Mammary epithelial cell (primary cell): ENCODE results near the gene LIPK.

Experiments
- CTCF ChIP-seq, 2 donors: IDR thresholded peaks in 1 of 2; conservative IDR thresholded peaks in 1 of 2; 2 replicates each; pipeline ENCODE4 v1.5.1; 2011 to 2012; ENCODE audit warnings: inconsistent platforms in 2 of 2, low read length in 2 of 2, mild to moderate bottlenecking in 2 of 2, control low read depth in 1 of 2, low read depth in 1 of 2; ENCODE audit not compliant: insufficient read depth in 1 of 2; ENCODE audit errors: extremely low read depth in 1 of 2
- EZH2 ChIP-seq: IDR thresholded peaks from 2 replicates; pipeline ENCODE4 v1.6.1; 2012; ENCODE audit warnings: low read length, inconsistent platforms, borderline replicate concordance

GRCh38 chr10:88670497-88670896, 35.6 kb upstream of the LIPK start:
- TF ChIP-seq CTCF (conservative IDR thresholded peaks at IDR 0.05 in 1 of 2, IDR thresholded peaks at IDR 0.05 in 1 of 2; ENCODE audit: extremely low read depth in 1 of 2, insufficient read depth in 1 of 2, low read depth in 1 of 2, low read length in 2 of 2) (no peak), EZH2 (no peak)
